Skeletal muscle satellite cell (primary cell): ENCODE data around the gene SH2D1A.
"Not testable (repeated sequence)": the region's sequence is repeated elsewhere in the genome, so short reads cannot be mapped to it uniquely, and the experiment has no call there.

Experiments
- H3K27me3 ChIP-seq: 2 replicates; pipeline ENCODE4 v1.7.0; 2013; ENCODE audit warnings: low read length; ENCODE audit not compliant: control insufficient read depth, insufficient read depth
- H3K36me3 ChIP-seq: 2 replicates; pipeline ENCODE4 v1.7.0; 2013; ENCODE audit warnings: mild to moderate bottlenecking, control low read depth, low read length; ENCODE audit not compliant: insufficient read depth
- H3K4me1 ChIP-seq: 2 replicates; pipeline ENCODE4 v1.7.0; 2013; ENCODE audit warnings: low read length; ENCODE audit not compliant: control insufficient read depth, insufficient read depth
- H3K4me2 ChIP-seq: 2 replicates; pipeline ENCODE4 v1.7.0; 2013; ENCODE audit warnings: mild to moderate bottlenecking, low read length
- H3K4me3 ChIP-seq: 2 replicates; pipeline ENCODE4 v1.7.0; 2013; ENCODE audit warnings: low read length
- H3K9ac ChIP-seq: 2 replicates; pipeline ENCODE4 v1.7.0; 2013; ENCODE audit warnings: mild to moderate bottlenecking, low read depth, low read length, moderate library complexity
- H3K9me3 ChIP-seq: replicated peaks from 2 replicates; pipeline ENCODE4 v1.7.0; 2013; ENCODE audit warnings: mild to moderate bottlenecking, control low read depth, low read length

The SH2D1A gene

GRCh38 chrX:124401696-124402095 is 55.3 kb downstream of the SH2D1A start:
- Histone ChIP-seq H3K27me3 (no peaks in the 10 kb centered on the region), H3K9me3 (no peaks in the 10 kb centered on the region), H3K36me3 (no peaks in the 10 kb centered on the region)

GRCh38 chrX:124405868-124406267 is 59.5 kb downstream of the SH2D1A start:
- peaks cover 4% of the 10 kb centered on the region for H3K4me1 ChIP-seq

More at GRCh38 chrX:124401696-124402095, 55.3 kb downstream of the SH2D1A start:
- no peak overlapping the region for H3K9ac ChIP-seq
- H3K4me3 ChIP-seq: no peak overlapping the region
- peaks cover 4% of the 10 kb centered on the region for H3K4me1 ChIP-seq
- no peak overlapping the region for H3K4me2 ChIP-seq

DNA sequence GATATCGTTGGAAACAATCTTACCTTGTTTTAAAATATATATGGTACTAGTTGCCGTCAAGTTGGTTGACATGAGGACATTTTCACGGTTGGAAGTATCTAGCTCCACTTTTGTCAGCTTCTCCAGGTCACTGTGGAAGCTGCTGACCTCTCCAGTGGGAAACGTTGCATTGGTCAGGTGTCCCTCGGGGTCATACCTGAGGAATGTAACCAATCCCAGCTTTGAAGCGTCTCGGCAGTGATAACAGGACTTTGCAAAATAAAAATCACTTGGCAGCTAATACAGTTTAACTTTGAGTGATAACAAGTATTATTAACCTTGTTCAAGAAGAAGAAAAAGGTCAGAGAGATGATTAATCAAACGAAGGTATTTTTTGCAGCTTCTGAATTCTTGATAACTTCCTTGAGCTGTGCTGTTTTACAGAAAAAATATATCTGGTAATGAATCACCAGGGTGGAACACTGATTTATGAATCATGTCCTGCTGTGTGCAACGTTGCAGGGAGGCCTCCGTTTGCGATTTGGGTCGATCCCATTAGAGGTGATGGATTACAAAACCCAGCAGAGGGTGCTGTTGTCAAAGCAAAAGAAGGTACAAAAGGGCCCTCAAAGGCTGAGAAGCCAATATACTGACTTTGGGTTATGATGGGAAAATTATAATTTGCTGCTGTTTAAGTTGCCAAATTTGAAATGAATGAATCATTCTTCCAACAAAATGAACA is 60.1 kb downstream of the SH2D1A start:
- Histone ChIP-seq H3K4me3 (no peak overlapping the region), H3K4me2 (peak overlapping the region; percentile 20), H3K27me3 (no peaks in the 10 kb centered on the region), H3K36me3 (no peaks in the 10 kb centered on the region), H3K4me1 (peaks cover 4% of the 10 kb centered on the region), H3K9ac (no peak overlapping the region), H3K9me3 (no peaks in the 10 kb centered on the region)

More at GRCh38 chrX:124405868-124406267, 59.5 kb downstream of the SH2D1A start:
- Histone ChIP-seq H3K4me2 (no peak overlapping the region), H3K4me3 (no peak overlapping the region), H3K9me3 (no peaks in the 10 kb centered on the region), H3K9ac (no peak overlapping the region), H3K27me3 (no peaks in the 10 kb centered on the region), H3K36me3 (no peaks in the 10 kb centered on the region)

GRCh38 chrX:124407226-124407625 is 60.9 kb downstream of the SH2D1A start:
- Histone ChIP-seq H3K4me1 (peaks cover 4% of the 10 kb centered on the region), H3K9ac (no peak overlapping the region), H3K36me3 (no peaks in the 10 kb centered on the region), H3K4me2 (no peak overlapping the region), H3K4me3 (no peak overlapping the region), H3K27me3 (no peaks in the 10 kb centered on the region), H3K9me3 (no peaks in the 10 kb centered on the region)

DNA sequence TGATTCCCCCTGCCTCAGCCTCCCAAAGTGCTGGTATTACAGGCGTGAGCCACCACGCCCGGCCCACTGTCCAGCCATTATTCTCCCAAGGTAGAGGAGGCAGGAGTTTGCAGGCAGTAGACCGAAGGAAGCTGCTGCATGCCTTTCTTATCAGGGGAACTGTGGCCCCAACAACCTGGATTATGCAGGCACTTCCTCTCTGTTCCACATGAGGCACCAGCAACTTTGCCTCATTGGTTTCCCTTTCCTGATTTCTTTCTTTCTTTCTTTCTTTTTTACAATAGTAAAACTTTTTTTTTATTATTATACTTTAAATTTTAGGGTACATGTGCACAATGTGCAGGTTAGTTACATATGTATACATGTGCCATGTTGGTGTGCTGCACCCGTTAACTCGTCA is 62.0 kb downstream of the SH2D1A start:
- H3K9ac ChIP-seq, H3K9me3 ChIP-seq, H3K27me3 ChIP-seq, H3K36me3 ChIP-seq, H3K4me2 ChIP-seq, H3K4me3 ChIP-seq, H3K4me1 ChIP-seq: not testable (repeated sequence)

DNA sequence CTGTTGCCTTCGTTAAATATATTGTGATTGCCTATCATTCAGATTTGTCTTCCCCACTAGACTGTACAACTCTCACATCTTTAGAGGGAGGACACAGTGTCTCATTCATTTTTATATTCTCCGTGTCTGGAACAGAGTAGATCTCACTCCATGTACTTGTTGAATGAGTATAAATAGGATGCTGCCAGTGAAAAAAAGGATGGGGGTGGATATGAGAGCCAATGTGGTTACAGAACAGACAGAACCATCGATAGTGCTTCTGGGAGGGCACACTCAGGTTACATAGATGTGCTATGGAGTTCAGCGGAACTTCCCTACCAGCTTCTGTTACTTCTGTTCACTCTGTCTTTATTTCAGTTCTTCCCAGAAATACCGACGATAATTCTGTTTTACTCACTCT is 66.9 kb downstream of the SH2D1A start:
- Histone ChIP-seq H3K4me3 (no peak overlapping the region), H3K9ac (no peak overlapping the region), H3K4me2 (no peak overlapping the region), H3K4me1 (no peaks in the 10 kb centered on the region), H3K36me3 (no peaks in the 10 kb centered on the region), H3K27me3 (no peaks in the 10 kb centered on the region), H3K9me3 (no peaks in the 10 kb centered on the region)

DNA sequence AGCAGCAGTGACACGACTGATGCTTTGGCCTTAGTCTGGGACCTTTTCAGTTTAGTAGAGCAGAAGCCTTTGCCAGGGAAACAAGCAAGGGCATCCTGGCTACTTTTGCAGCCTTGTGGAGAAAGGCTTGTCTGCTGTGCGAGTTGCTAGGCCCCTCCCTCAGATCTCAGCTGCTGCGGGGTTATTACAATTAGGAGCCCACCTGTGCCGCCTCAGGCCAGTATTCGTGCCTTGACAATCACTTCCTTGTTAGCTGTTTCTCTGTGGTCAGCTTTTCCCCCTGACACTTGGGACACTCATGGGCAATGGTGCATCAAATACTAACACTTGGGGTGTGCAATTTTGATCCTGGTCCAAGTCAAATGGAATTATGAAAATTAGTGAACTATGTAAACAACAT is 67.9 kb downstream of the SH2D1A start:
- Histone ChIP-seq H3K4me1 (no peaks in the 10 kb centered on the region), H3K9me3 (no peaks in the 10 kb centered on the region), H3K36me3 (no peaks in the 10 kb centered on the region), H3K4me2 (no peak overlapping the region), H3K9ac (no peak overlapping the region), H3K27me3 (no peaks in the 10 kb centered on the region), H3K4me3 (no peak overlapping the region)

- Histone ChIP-seq H3K4me2 (no peak overlapping the region), H3K4me3 (no peak overlapping the region), H3K9me3 (no peaks in the 10 kb centered on the region), H3K4me1 (no peaks in the 10 kb centered on the region), H3K36me3 (no peaks in the 10 kb centered on the region), H3K9ac (no peak overlapping the region), H3K27me3 (no peaks in the 10 kb centered on the region)
These were observed 68.9 kb downstream of the SH2D1A start for GRCh38 chrX:124415115-124415800.

DNA sequence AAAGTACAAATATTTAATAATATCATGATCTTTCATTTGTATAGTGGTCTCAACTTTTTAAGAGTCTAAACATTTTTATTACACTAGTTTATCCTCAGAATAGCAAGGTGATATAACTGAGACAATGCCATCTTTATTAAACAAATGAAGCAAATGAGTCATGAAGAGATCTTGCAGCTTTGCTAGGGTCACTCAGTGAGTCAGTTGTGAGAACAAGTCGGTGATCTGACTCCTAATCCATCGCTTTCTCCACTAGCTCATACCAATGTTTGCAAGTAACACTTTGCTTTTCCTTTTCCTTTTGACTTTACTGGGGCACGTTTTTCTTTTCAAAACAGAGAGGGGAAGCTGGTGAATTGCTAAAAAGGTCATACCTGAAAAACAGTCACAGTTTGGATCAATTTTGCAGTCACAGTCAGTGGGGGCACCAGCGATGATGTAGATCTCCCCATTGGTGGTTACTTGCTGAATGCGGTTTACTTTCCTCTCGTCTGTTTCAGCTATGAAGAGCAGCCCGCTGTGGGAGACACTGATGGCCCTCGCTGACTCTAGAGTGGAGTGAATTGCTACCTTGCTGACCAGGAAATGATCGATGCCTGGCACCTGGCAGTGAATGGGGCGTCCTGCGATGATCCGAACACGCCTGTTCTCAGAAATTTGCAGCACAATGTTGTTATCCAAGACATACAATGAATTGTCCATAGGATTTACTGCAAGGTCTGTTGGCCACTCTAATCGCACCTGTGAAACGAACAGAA is 75.7 kb downstream of the SH2D1A start:
- Histone ChIP-seq H3K27me3 (no peaks in the 10 kb centered on the region), H3K36me3 (no peaks in the 10 kb centered on the region), H3K4me1 (no peaks in the 10 kb centered on the region), H3K9me3 (no peaks in the 10 kb centered on the region), H3K4me3 (no peak overlapping the region), H3K4me2 (no peak overlapping the region), H3K9ac (no peak overlapping the region)
